SK-MEL-5 (cell line): ENCODE data around the gene C11orf65. TPM values are rescaled to one million over a fixed set of nuclear protein-coding genes. Genes with fewer than 3 reads are reported as not detected.

Experiments used
- total RNA-seq: library from RNA; depleted of rRNA; stranded (reverse); fragments of >200 nt; shearing (Covaris generic); gene quantifications from 2 replicates; pipeline ENCODE4 v1.2.3, GENCODE V29; 2014; rRNA removed

C11orf65 gene
- total RNA-seq, 1 experiment from 2014 or later: 0.55 TPM

Other genes with a start within 250 kb of the C11orf65 start
- 25.4 and 26.6 TPM in 2 replicates for gene NPAT, start 244.9 kb downstream of the C11orf65 start, total RNA-seq
- 142 and 156 TPM in 2 replicates for gene ATM, start 244.5 kb downstream of the C11orf65 start, total RNA-seq
- gene POGLUT3, start 30.9 kb upstream of the C11orf65 start, total RNA-seq: 15.0 and 16.5 TPM in 2 replicates
- gene EXPH5, start 126.2 kb upstream of the C11orf65 start, total RNA-seq: 0.27 and 0.71 TPM in 2 replicates
- gene DDX10, start 197.5 kb upstream of the C11orf65 start, total RNA-seq: 23.3 and 26.8 TPM in 2 replicates